Peyer's patch (tissue), 4 donors: ENCODE results near the gene P3H3. TPM values are rescaled to one million over a fixed set of nuclear protein-coding genes. Genes with fewer than 3 reads are reported as not detected.

Experiments used
- DNase-seq, 3 donors: peaks; one replicate each; pipeline ENCODE4 v3.0.0-alpha.2; 2017 to 2019
- H3K27ac ChIP-seq, 4 donors: fragments of 200-600 bp; sonication (generic); one replicate each; pipeline ENCODE4 v1.5.1; 2016 to 2019
- H3K27me3 ChIP-seq, 2 donors: fragments of 200-600 bp; sonication (generic); one replicate each; pipeline ENCODE4 v1.5.1; 2019
- H3K36me3 ChIP-seq, 3 donors: fragments of 200-600 bp; sonication (generic); one replicate each; pipeline ENCODE4 v1.5.1; 2016 to 2019
- H3K4me1 ChIP-seq, 4 donors: fragments of 200-600 bp; sonication (generic); one replicate each; pipeline ENCODE4 v1.5.1; 2016 to 2019
- H3K4me3 ChIP-seq, 4 donors: fragments of 200-600 bp; sonication (generic); 1 replicate in 3 of 4; 2 replicates in 1 of 4; pipeline ENCODE4 v1.5.1; 2016 to 2019; ENCODE audit warnings: mild to moderate bottlenecking in 1 of 4
- H3K9me3 ChIP-seq, 4 donors: fragments of 200-600 bp; sonication (generic); one replicate each; pipeline ENCODE4 v1.5.1; 2016 to 2019; ENCODE audit warnings: mild to moderate bottlenecking in 1 of 4
- CTCF ChIP-seq, 6 experiments: fragments of 450-650 bp in 4 of 6; fragments of 200-600 bp in 2 of 6; sonication (generic) in 1 of 6; IDR thresholded peaks; one replicate each; pipeline ENCODE4 v1.5.1; 2017 to 2019; ENCODE audit warnings: antibody characterized with exemption in 6 of 6, mild to moderate bottlenecking in 3 of 6, moderate library complexity in 1 of 6
- POLR2A ChIP-seq, 2 donors: fragments of 450-650 bp; IDR thresholded peaks; one replicate each; pipeline ENCODE4 v1.5.1; 2017; ENCODE audit warnings: antibody characterized with exemption in 2 of 2, mild to moderate bottlenecking in 2 of 2, moderate library complexity in 2 of 2
- total RNA-seq, 4 donors: library from RNA; depleted of rRNA; stranded (reverse); fragments of >200 nt; gene quantifications; one replicate each; pipeline ENCODE4 v1.1.0, GENCODE V29; 2016

P3H3 gene
- total RNA-seq, 4 donors from 2014 or later: 3.7 to 40.4 (median 8.7) TPM

- Histone ChIP-seq H3K27me3 (no peaks in the 10 kb centered on the region), H3K4me1 (peaks cover 0 to 22% (median 8%) of the 10 kb centered on the region in 4 donors), H3K36me3 (peaks cover 0 to 6% (median 0%) of the 10 kb centered on the region in 3 donors), H3K4me3 (no peak overlapping the region), H3K27ac (no peak overlapping the region), H3K9me3 (no peaks in the 10 kb centered on the region)
- no peak for DNase-seq
- TF ChIP-seq CTCF (IDR thresholded peaks at IDR 0.05): no peak
- no peak for TF ChIP-seq POLR2A (IDR thresholded peaks at IDR 0.05)
Measured at GRCh38 chr12:6830999-6831398, 2.8 kb downstream of the P3H3 start.

- TF ChIP-seq CTCF (IDR thresholded peaks at IDR 0.05) (no peak), POLR2A (IDR thresholded peaks at IDR 0.05) (no peak)
- H3K4me3 ChIP-seq: no peak overlapping the region
Measured at GRCh38 chr12:6831450-6831995, 3.3 kb downstream of the P3H3 start.

GRCh38 chr12:6832125-6832524, 3.9 kb downstream of the P3H3 start:
- DNase-seq: no peak
- H3K36me3 ChIP-seq: peaks cover 0 to 8% (median 0%) of the 10 kb centered on the region in 3 donors
- H3K27me3 ChIP-seq: no peaks in the 10 kb centered on the region
- H3K27ac ChIP-seq: no peak overlapping the region
- H3K9me3 ChIP-seq: no peaks in the 10 kb centered on the region
- H3K4me1 ChIP-seq: peaks cover 0 to 19% (median 8%) of the 10 kb centered on the region in 4 donors
- no peak for TF ChIP-seq POLR2A (IDR thresholded peaks at IDR 0.05)
- TF ChIP-seq CTCF (IDR thresholded peaks at IDR 0.05): no peak
- no peak overlapping the region for H3K4me3 ChIP-seq

More at GRCh38 chr12:6831450-6831995, 3.3 kb downstream of the P3H3 start:
- Histone ChIP-seq H3K27me3 (no peaks in the 10 kb centered on the region), H3K4me1 (peaks cover 0 to 22% (median 8%) of the 10 kb centered on the region in 4 donors), H3K27ac (no peak overlapping the region), H3K9me3 (no peaks in the 10 kb centered on the region), H3K36me3 (peaks cover 0 to 6% (median 0%) of the 10 kb centered on the region in 3 donors)
- no peak for DNase-seq

GRCh38 chr12:6833189-6833890, 5.1 kb downstream of the P3H3 start:
- peaks cover 0 to 14% (median 0%) of the 10 kb centered on the region in 3 donors for H3K36me3 ChIP-seq
- H3K4me3 ChIP-seq: no peak overlapping the region
- TF ChIP-seq CTCF (IDR thresholded peaks at IDR 0.05) (no peak), POLR2A (IDR thresholded peaks at IDR 0.05) (no peak)
- H3K27me3 ChIP-seq: no peaks in the 10 kb centered on the region
- no peak overlapping the region for H3K27ac ChIP-seq
- H3K9me3 ChIP-seq: no peaks in the 10 kb centered on the region
- no peak for DNase-seq
- peaks cover 0 to 11% (median 5%) of the 10 kb centered on the region in 4 donors for H3K4me1 ChIP-seq

- TF ChIP-seq CTCF (IDR thresholded peaks at IDR 0.05): no peak
- no peak for TF ChIP-seq POLR2A (IDR thresholded peaks at IDR 0.05)
- no peak for DNase-seq
- Histone ChIP-seq H3K4me1 (peaks cover 0 to 9% (median 2%) of the 10 kb centered on the region in 4 donors), H3K27ac (no peak overlapping the region), H3K4me3 (no peak overlapping the region), H3K9me3 (no peaks in the 10 kb centered on the region), H3K27me3 (no peaks in the 10 kb centered on the region), H3K36me3 (peaks cover 0 to 16% (median 0%) of the 10 kb centered on the region in 3 donors)
Measured at GRCh38 chr12:6834254-6834653, 6.0 kb downstream of the P3H3 start.
